ENCODE results near the gene PRAME. TPM values are rescaled to one million over a fixed set of nuclear protein-coding genes. Genes with fewer than 3 reads are reported as not detected.

The PRAME gene
- total RNA-seq, 4 donors from 2014 or later: not detected

GRCh38 chr22:22554587-22555284 lies 4.3 kb downstream of the PRAME start:
- no peak overlapping the region for H3K27ac ChIP-seq
- peaks cover 20% of the 10 kb centered on the region for H3K27me3 ChIP-seq
- no peaks in the 10 kb centered on the region for H3K4me1 ChIP-seq
- 86 to 88% methylated on average over 1 of the region's 4 CpGs for WGBS, 2 donors (ENCODE audit: low coverage in 1 of 2)
- no peaks in the 10 kb centered on the region for H3K9me3 ChIP-seq
- no peak for ATAC-seq
- no peak for TF ChIP-seq POLR2A (IDR thresholded peaks at IDR 0.05)
- no peak for TF ChIP-seq POLR2AphosphoS5 (IDR thresholded peaks at IDR 0.05)
- no peak for TF ChIP-seq CTCF (IDR thresholded peaks at IDR 0.05)
- no peak for TF ChIP-seq EP300 (IDR thresholded peaks at IDR 0.05)
- H3K36me3 ChIP-seq: no peaks in the 10 kb centered on the region
- H3K4me3 ChIP-seq: no peak overlapping the region

- Histone ChIP-seq H3K27me3 (peaks cover 12% of the 10 kb centered on the region), H3K4me3 (no peak overlapping the region), H3K4me1 (no peaks in the 10 kb centered on the region), H3K27ac (no peak overlapping the region), H3K36me3 (no peaks in the 10 kb centered on the region), H3K9me3 (no peaks in the 10 kb centered on the region)
- 42 to 49% methylated on average over 8 of the region's 8 CpGs for WGBS, 2 donors (ENCODE audit: low coverage in 1 of 2)
- no peak for ATAC-seq
- TF ChIP-seq CTCF (IDR thresholded peaks at IDR 0.05) (no peak), EP300 (IDR thresholded peaks at IDR 0.05) (no peak), POLR2AphosphoS5 (IDR thresholded peaks at IDR 0.05) (no peak), POLR2A (IDR thresholded peaks at IDR 0.05) (no peak)
Measured at GRCh38 chr22:22553735-22554586, 5.1 kb downstream of the PRAME start.

GRCh38 chr22:22553141-22553540 lies 5.9 kb downstream of the PRAME start:
- Histone ChIP-seq H3K9me3 (no peaks in the 10 kb centered on the region), H3K27ac (no peak overlapping the region), H3K4me1 (no peaks in the 10 kb centered on the region), H3K27me3 (peaks cover 9% of the 10 kb centered on the region), H3K4me3 (no peak overlapping the region), H3K36me3 (no peaks in the 10 kb centered on the region)
- 92% methylated on average over 1 of the region's 1 CpG; no CpG with 5 or more reads in 1 of the 2 donors for WGBS, 2 donors (ENCODE audit: low coverage in 1 of 2)
- no peak for ATAC-seq
- TF ChIP-seq POLR2AphosphoS5 (IDR thresholded peaks at IDR 0.05) (no peak), CTCF (IDR thresholded peaks at IDR 0.05) (no peak), EP300 (IDR thresholded peaks at IDR 0.05) (no peak), POLR2A (IDR thresholded peaks at IDR 0.05) (no peak)

GRCh38 chr22:22552630-22553029 lies 6.4 kb downstream of the PRAME start:
- no peak for ATAC-seq
- H3K27me3 ChIP-seq: peaks cover 9% of the 10 kb centered on the region
- no peaks in the 10 kb centered on the region for H3K4me1 ChIP-seq
- no peak for TF ChIP-seq POLR2AphosphoS5 (IDR thresholded peaks at IDR 0.05)
- no peak for TF ChIP-seq POLR2A (IDR thresholded peaks at IDR 0.05)
- no peak for TF ChIP-seq CTCF (IDR thresholded peaks at IDR 0.05)
- TF ChIP-seq EP300 (IDR thresholded peaks at IDR 0.05): no peak
- no peaks in the 10 kb centered on the region for H3K9me3 ChIP-seq
- H3K27ac ChIP-seq: no peak overlapping the region
- 55 to 67% methylated on average over 2 to 4 of the region's 4 CpGs for WGBS, 2 donors (ENCODE audit: low coverage in 1 of 2)
- no peak overlapping the region for H3K4me3 ChIP-seq
- no peaks in the 10 kb centered on the region for H3K36me3 ChIP-seq

Measured in gastroesophageal sphincter (tissue), 4 donors.